GM12873 (cell line): Measurements from ENCODE around the gene TOR2A.

Experiments
- TF ChIP-seq, protein P1 (sequence below): IDR thresholded peaks from 2 replicates; pipeline ENCODE4 v1.5.1; 2012; ENCODE audit warnings: low read depth, mild to moderate bottlenecking, moderate library complexity, low read length, control low read depth; ENCODE audit not compliant: insufficient read depth; ENCODE audit errors: missing control alignments

Gene TOR2A

GRCh38 chr9:127698985-127699670 is 36.0 kb downstream of the TOR2A start:
- TF ChIP-seq, protein P1, sequence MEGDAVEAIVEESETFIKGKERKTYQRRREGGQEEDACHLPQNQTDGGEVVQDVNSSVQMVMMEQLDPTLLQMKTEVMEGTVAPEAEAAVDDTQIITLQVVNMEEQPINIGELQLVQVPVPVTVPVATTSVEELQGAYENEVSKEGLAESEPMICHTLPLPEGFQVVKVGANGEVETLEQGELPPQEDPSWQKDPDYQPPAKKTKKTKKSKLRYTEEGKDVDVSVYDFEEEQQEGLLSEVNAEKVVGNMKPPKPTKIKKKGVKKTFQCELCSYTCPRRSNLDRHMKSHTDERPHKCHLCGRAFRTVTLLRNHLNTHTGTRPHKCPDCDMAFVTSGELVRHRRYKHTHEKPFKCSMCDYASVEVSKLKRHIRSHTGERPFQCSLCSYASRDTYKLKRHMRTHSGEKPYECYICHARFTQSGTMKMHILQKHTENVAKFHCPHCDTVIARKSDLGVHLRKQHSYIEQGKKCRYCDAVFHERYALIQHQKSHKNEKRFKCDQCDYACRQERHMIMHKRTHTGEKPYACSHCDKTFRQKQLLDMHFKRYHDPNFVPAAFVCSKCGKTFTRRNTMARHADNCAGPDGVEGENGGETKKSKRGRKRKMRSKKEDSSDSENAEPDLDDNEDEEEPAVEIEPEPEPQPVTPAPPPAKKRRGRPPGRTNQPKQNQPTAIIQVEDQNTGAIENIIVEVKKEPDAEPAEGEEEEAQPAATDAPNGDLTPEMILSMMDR: peak; percentile 25

- TF ChIP-seq, protein P1: no peak
Observed at GRCh38 chr9:127698386-127698785, 36.7 kb downstream of the TOR2A start.

DNA sequence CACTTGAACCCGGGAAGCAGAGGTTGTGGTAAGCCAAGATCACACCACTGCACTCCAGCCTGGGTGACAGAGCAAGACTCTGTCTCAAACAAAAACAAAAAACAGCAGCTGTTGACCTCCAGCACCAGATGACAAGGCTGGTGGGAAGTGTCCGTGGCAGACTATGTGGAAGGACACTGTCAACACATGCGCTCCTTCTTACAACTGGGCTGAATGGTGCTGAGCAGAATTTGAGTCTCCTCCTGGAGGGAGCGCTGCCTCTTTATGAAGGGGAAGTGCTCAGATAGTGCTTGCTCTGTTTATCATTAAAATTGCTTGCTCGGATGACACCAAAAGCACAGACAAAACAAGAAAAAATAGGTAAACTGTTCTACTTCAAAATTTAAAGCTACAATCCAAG is 37.5 kb downstream of the TOR2A start:
- TF ChIP-seq, protein P1: no peak

DNA sequence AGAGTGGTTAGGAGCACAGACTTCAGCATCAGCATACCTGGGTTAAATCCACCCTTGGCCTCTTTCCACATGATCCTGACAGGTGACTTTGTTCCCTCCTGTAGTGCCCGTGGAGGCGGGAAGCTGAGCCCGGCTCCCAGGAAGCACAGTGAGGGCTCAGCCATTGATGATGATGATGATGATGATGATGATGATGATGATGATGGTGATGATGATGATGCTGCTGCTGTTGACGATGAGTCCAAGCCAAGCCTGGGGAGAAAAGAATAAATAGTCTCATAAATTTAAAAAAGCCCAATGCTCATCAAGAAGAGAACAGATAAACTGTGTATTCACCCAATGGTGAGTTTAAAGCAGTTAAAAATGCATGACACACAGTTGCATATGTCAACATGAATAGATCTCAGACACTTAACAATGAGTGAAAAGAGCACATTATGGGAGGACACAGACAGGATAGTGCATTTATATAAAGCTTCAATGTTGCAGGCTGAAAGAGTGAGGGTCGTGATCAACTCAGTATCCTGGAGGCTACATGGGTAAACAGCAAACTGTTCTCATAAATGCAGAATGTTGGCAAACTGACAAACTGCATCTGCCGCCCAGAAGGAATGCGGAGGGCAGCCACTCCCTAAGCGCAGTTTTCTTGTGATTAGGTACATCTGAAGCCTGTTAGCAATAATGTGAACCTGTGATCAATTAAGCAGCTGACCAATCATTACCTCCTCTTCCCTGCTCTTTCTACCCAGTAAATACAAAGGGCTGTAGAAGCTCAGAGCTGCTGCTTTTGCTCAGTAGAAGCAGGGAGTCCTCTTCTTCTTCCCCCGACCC is 40.0 kb downstream of the TOR2A start:
- TF ChIP-seq, protein P1: no peak

GRCh38 chr9:127693697-127694096 is 41.4 kb downstream of the TOR2A start:
- TF ChIP-seq, protein P1: no peak

DNA sequence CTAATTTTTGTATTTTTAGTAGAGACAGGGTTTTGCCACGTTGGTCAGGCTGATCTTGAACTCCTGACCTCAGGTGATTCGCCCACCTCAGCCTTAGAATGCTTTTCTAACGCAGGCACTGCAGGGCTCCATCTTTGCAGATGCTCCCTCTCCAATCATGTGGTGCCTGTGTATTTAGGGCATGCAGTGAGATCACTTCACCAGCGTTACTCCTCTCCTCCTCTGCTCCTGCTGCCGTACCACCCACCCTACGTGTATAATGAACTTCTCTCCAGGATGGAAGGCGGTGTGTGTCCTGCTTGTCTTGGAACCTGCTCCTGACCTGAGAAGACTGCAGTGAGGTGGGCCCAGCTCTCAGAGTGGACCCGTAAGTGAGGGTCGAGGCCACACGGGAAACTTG is 42.0 kb downstream of the TOR2A start:
- TF ChIP-seq, protein P1: no peak

DNA sequence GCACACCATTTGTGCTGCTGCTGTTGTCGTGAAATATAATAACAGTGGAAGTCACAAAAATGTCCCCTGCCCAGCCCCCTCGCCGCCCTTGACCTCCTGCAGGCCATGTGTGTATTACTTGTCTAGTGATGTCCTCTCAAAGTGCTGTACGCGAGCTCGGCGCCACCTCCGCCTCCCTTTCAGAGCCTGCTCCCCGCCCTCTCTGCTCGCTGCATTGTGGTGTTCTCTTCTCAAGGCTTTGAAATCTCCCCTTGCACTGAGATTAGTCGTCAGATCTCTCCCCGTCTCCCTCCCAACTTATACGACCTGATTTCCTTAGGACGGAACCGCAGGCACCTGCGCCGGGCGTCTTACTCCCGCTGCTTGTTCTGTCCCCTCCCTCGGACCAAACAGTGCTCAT is 43.0 kb downstream of the TOR2A start:
- TF ChIP-seq, protein P1: no peak
